Glomerular visceral epithelial cell (primary cell): ENCODE results near the gene CACNA1A.
"Not testable (repeated sequence)": the region's sequence is repeated elsewhere in the genome, so short reads cannot be mapped to it uniquely, and the experiment has no call there.

ENCODE experiments used
- DNase-seq: peaks from one replicate; pipeline ENCODE4 v3.0.0-alpha.2; 2016; ENCODE audit errors: extremely low spot score

Gene CACNA1A

GRCh38 chr19:13366529-13367143 lies 139.6 kb downstream of the CACNA1A start:
- DNase-seq: peak; percentile 22

GRCh38 chr19:13363954-13364353 lies 142.3 kb downstream of the CACNA1A start:
- DNase-seq: no peak

- no peak for DNase-seq
These were observed 143.0 kb downstream of the CACNA1A start for GRCh38 chr19:13363245-13363644.

GRCh38 chr19:13362668-13363067 lies 143.6 kb downstream of the CACNA1A start:
- no peak for DNase-seq

GRCh38 chr19:13361726-13362125 lies 144.6 kb downstream of the CACNA1A start:
- not testable (repeated sequence) for DNase-seq

GRCh38 chr19:13356686-13357280 lies 149.5 kb downstream of the CACNA1A start:
- DNase-seq: no peak

- DNase-seq: no peak
These were observed 150.1 kb downstream of the CACNA1A start for GRCh38 chr19:13356185-13356584.

GRCh38 chr19:13355356-13355755 lies 150.9 kb downstream of the CACNA1A start:
- DNase-seq: no peak

GRCh38 chr19:13353625-13354024 lies 152.7 kb downstream of the CACNA1A start:
- no peak for DNase-seq

GRCh38 chr19:13350759-13351158 lies 155.5 kb downstream of the CACNA1A start:
- DNase-seq: no peak

- DNase-seq: no peak
These were observed 156.2 kb downstream of the CACNA1A start for GRCh38 chr19:13350072-13350471.

GRCh38 chr19:13347367-13347766 lies 158.9 kb downstream of the CACNA1A start:
- DNase-seq: no peak

GRCh38 chr19:13343514-13343913 lies 162.8 kb downstream of the CACNA1A start:
- no peak for DNase-seq

- no peak for DNase-seq
These were observed 163.6 kb downstream of the CACNA1A start for GRCh38 chr19:13342672-13343071.

GRCh38 chr19:13339869-13340268 lies 166.4 kb downstream of the CACNA1A start:
- no peak for DNase-seq

- no peak for DNase-seq
These were observed 169.1 kb downstream of the CACNA1A start for GRCh38 chr19:13337181-13337580.

- no peak for DNase-seq
These were observed 171.3 kb downstream of the CACNA1A start for GRCh38 chr19:13334801-13335481.

GRCh38 chr19:13330285-13330684 lies 176.0 kb downstream of the CACNA1A start:
- no peak for DNase-seq

GRCh38 chr19:13329766-13330165 lies 176.5 kb downstream of the CACNA1A start:
- DNase-seq: peak; percentile 3

- DNase-seq: no peak
These were observed 178.0 kb downstream of the CACNA1A start for GRCh38 chr19:13328241-13328640.

- DNase-seq: no peak
These were observed 186.8 kb downstream of the CACNA1A start for GRCh38 chr19:13319526-13319925.

- no peak for DNase-seq
These were observed 188.1 kb downstream of the CACNA1A start for GRCh38 chr19:13318190-13318589.

GRCh38 chr19:13315495-13315894 lies 190.8 kb downstream of the CACNA1A start:
- DNase-seq: no peak
